ENCODE data around the gene PLEKHH1.

PLEKHH1 gene

DNA sequence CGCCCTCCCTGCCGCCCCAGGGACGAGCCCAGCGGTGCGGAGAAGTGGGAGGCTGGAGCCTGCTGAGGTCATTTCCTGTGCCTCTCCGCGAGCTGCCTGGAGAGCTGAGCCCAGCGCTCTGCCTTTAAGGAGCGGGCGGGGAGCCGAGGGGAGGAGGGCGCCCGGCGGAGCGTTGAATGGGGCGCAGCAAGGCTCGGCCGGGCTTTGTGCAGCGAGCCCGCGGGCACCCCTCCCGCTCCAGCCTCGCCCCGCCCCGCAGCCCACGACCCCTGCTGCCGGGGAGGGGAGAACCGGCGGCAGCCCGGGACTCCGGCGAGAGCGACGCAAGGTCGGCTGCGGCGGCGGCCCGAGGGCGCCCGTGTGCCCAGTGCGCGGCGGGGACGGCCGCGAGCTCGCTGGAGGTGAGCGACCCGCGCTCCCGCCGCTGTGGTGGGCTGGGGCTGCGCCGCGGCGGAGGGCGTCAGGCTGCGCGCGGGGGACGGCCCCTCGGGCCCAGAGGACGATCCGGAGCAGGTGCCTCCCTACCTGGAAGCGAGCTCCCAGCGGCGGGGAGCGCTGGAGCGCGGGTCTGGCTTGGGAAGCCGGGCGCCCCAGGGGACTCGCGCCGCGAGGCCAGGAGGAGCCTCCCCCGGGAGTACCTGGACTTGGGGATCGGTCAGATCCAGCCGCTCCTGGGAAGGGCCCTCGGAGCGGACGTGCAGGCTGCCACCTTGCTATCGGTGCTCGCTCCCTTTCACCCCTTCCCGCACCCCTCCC, at the start of gene PLEKHH1:
TSS of gene PLEKHH1 (plus strand) at position 293 of the 756 bp plus-strand sequence. CDS start 8,578 bp downstream, outside the sequence.
- DNase-seq (ENCODE audit: low spot score), result peak; percentile 91

DNA sequence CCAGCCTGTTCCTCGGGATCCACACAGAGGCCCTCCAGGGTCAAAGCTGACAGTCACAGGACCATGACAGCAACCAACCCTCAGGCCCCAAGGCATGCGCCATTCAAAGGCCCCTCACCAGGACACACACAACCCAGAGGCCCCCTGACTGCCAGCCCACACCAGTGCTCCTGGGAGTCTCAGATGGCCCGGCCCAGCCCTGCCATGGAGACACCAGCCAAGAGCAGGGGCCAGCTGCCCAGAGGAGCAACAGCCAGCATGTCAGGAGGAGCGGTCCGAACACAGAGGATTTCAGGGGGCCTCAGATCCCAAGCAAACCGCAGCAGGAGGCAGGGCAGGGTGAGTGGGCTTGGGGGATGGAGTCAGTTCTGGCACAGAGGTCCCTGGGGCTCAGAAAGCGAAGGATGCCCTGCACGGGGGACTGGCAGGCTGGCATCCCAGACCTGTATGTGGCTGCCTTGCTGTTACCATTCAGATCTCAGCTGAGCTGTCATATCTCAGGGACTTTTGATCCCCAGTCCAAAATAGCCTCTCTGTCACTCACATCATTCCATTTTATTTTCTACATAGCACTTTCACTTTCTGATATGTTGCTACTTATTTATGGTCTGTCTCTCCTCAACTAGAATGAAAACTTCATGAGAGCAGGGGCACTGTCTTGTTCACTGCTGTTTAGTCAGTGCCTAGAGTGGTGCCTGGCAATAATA, 49.4 kb upstream of the PLEKHH1 start:
- DNase-seq (ENCODE audit: low spot score), result no peak

DNA sequence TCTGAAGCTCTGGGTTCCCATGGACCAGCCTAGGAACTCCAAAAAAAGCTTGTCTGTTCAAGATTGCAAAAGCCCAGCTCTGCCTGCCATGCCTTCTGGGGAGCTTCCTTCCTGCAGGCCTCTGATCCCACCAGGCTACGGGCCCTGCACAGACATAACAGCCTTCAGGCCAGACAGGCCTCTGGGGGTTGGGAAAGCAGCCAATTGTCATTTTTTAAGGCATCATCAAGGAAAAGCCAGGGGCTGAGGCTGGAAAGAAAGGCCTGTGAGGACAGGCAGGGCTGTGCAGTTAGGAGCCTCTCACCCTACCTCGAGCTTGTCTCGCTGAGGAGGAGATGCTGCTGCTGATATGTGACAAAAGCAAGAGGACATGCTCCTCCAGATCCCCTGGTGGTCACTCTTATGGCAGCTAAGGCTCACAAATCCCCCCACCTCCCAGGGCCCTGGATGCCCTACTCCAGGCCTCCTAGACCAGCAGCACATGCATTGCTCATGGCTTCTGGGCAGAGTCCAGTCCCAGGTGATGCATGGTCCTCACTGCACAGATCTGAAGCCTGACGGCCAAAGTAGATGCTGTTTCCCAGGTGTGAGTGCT, 47.5 kb upstream of the PLEKHH1 start:
- no peak for DNase-seq (ENCODE audit: low spot score)

- DNase-seq (ENCODE audit: low spot score), result no peak
These were observed 46.2 kb upstream of the PLEKHH1 start for GRCh38 chr14:67486890-67487289.

DNA sequence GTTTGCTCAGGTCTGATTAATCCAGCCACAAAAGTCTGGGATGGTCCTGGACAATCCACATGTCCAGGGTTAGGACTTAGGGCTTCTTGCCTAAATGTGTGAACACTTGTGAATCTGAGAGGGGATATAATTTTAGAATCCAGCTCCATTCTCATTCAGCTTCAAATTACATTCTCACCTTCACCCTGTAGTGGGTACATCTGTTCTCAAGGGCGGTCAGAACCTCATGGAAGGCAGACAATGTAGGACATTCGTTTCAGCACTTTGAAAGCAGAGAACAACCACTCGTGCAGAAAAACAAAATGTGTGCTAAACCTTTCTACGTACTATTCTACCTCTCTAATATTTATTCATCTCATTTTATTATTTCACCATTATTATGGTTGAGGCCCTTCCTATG, 45.8 kb upstream of the PLEKHH1 start:
- DNase-seq (ENCODE audit: low spot score), result no peak

GRCh38 chr14:67487937-67488893, 44.9 kb upstream of the PLEKHH1 start, which contains the start of gene TMEM229B:
TSS of gene TMEM229B (minus strand) at chr14:67488721. CDS start at chr14:67473923, 14,798 bp downstream.
- DNase-seq (ENCODE audit: low spot score), result no peak

- DNase-seq (ENCODE audit: low spot score), result no peak
These were observed 42.9 kb upstream of the PLEKHH1 start for GRCh38 chr14:67490196-67490595.

DNA sequence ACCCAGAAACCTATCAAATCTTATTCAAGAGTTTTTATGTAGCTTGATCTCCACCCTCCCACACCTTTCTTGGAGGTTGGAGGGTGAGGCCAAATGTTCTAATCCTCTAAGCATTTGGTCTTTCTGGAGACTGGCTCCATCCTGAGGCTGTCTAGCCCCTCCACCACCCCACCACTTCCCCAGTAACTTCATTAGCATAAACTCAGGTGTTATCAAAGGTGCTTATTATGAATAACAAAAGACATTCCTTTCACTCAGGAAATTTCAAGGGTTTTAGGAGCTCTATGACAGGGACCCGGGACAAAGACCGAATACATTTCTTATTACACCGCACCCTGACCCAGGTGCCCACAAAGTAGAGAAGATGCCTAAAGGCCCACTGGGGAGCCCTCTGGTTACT, 41.8 kb upstream of the PLEKHH1 start:
- DNase-seq (ENCODE audit: low spot score), result no peak

- no peak for DNase-seq (ENCODE audit: low spot score)
These were observed 41.2 kb upstream of the PLEKHH1 start for GRCh38 chr14:67491741-67492507.

- DNase-seq (ENCODE audit: low spot score), result no peak
These were observed 40.6 kb upstream of the PLEKHH1 start for GRCh38 chr14:67492538-67492937.

DNA sequence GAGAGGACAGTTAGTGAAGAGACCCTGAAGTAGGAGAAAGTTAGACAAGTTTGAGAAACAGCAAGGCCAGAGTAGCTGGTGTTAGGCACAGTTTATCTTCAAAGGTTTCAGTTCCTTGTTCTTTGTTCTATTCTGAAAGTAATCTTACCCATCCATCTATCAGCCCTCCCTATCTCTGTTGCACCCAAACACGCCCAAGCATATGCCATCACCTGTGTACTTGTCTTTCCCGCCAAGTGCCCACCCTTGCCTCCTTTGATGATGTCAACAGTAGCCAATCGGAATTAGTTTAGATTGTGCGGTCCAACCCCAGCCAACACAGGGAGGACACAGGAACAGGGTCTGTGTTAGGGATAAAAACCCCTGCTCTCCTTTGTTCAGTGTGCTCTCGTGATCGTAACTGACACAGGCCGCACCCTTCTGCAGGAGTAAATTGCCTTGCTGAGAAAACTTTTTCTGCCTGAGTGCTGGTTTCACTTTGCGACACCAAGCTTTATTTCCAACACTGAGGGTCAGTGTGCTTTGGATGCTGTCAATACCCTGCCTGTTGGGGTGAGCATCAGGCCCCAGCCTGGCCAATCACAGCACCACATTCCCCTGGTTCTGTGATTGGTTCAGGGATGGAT, 39.9 kb upstream of the PLEKHH1 start:
- DNase-seq (ENCODE audit: low spot score), result no peak

DNA sequence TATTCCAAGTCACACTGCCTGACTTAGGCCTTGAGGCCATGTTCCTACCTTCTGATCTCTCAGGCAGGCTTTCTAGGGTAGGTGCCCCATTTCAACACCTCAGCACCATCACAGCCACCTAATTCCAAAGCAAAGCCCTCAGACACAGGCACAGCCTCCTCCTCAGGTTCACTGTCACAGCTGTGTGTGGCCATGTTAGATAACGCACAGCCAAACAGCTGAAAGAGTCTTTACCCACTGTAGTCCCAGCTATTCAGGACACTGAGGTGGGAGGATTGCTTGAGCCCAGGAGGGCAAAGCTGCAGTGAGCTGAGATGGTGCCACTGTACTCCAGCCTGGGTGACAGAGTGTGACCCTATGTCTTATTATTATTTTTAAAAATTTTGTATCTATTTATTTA, 37.3 kb upstream of the PLEKHH1 start:
- DNase-seq (ENCODE audit: low spot score), result no peak

DNA sequence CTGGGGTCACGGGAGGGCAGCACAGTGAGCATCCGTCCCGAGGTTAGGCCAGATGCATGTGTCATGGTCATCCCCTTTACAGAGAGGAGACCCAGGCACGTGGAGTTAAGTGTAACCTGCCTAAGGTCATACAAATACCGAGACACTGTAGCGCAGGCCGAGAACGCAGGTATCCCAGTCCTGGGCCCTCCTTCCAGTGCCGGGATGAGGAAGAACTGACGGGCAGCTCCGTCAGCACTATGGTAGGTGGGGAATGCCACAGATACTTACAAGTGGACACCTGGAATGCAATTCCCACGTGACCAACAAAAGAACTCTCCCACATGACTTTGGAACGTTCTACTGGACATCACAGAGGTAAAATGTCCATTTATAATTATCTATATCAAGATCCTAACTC, 35.9 kb upstream of the PLEKHH1 start:
- no peak for DNase-seq (ENCODE audit: low spot score)

DNA sequence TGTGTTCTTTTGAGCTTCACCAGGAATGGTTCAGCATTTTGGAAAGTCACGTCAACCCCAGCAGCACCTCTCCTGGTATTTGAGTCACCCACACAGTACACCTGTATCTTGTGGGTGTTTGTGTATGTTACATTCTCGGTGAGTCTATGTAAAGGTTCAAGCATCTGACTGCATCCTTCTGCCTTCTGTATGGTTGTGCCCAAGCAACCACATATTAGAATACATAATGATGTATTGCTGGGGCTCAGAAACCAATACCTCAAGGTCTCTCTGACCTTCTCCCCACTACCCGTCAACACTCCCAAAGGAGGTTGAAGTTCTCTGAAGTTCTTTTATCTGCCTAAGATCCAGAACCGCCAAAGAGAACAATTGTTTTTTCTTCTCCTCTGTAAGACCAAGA, 35.4 kb upstream of the PLEKHH1 start:
- DNase-seq (ENCODE audit: low spot score), result no peak

DNA sequence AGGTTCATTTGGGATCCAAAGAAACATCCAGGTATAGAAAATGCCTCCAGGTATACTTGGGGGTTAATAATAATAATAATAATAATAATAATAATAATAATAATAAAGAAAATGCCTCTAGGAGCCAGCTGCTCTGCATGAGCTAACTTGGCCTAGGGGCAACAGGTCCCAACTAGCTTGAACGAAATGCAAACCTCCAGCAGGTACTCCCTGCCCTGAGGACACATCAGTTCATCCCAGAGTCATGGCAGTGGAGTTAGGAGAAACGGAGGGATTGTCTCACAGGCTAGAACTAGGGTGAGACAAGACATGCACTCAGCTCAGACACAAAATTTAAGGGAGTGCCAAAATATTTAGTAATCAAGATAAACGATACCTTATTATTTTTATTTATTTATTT, 32.1 kb upstream of the PLEKHH1 start:
- DNase-seq (ENCODE audit: low spot score), result no peak

GRCh38 chr14:67501670-67502069, 31.4 kb upstream of the PLEKHH1 start:
- DNase-seq (ENCODE audit: low spot score), result no peak

- DNase-seq (ENCODE audit: low spot score), result no peak
These were observed 30.2 kb upstream of the PLEKHH1 start for GRCh38 chr14:67502867-67503266.

- DNase-seq (ENCODE audit: low spot score), result no peak
These were observed 29.8 kb upstream of the PLEKHH1 start for GRCh38 chr14:67503331-67503730.

GRCh38 chr14:67505254-67505653, 27.8 kb upstream of the PLEKHH1 start:
- no peak for DNase-seq (ENCODE audit: low spot score)

DNA sequence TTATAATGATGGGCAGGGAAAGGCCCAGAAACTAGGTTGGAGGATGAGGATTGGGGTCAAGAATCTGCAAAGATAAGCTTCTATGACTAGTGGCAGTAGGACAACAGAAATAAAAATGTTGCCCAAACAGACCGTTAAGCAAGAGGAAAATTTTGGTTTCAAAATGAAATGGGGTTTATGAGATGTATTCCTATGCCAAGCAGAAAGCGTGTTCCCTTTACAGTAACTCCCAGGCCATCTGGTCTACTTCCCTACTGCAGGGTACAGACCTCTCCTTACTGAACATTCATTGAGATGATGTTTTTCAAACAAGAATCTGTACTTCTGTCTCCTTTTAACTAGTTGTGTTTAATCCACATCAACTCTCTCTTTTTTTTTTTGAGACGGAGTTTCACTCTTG, 24.1 kb upstream of the PLEKHH1 start:
- no peak for DNase-seq (ENCODE audit: low spot score)

DNA sequence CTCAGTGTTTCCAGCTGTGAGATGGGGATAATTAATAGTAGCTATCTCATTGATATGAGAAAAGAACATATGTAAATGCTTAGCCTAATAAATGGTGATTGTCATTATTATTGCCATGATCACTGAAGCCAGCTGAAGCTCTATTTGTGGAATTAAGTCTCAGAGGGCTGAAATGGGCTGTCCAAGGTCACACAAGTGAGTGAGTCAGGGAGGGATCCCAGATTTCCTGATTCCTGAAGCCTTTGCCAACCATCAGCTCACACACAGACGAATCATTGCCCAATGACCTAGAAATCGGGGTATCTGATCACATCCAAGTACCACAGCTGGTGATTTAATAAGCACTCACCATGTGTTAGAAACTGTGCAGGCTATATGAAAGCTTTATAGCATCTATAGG, 23.0 kb upstream of the PLEKHH1 start:
- no peak for DNase-seq (ENCODE audit: low spot score)
